IPS-20b (cell line): ENCODE data around the gene EFCAB5.
"Not testable (repeated sequence)": the region's sequence is repeated elsewhere in the genome, so short reads cannot be mapped to it uniquely, and the experiment has no call there.

ENCODE experiments used
- H3K27ac ChIP-seq: one replicate; pipeline ENCODE4 v1.5.1; 2013; ENCODE audit warnings: low read length
- H3K27me3 ChIP-seq: 2 replicates; pipeline ENCODE4 v1.6.1; 2013; ENCODE audit warnings: mild to moderate bottlenecking, low read length, inconsistent platforms; ENCODE audit not compliant: insufficient read depth
- H3K36me3 ChIP-seq: 2 replicates; pipeline ENCODE4 v1.6.1; 2013; ENCODE audit warnings: low read depth, mild to moderate bottlenecking, inconsistent platforms, low read length, moderate library complexity; ENCODE audit not compliant: insufficient read depth
- H3K4me1 ChIP-seq: 2 replicates; pipeline ENCODE4 v1.6.1; 2013; ENCODE audit warnings: mild to moderate bottlenecking, control low read depth, inconsistent platforms, low read length, moderate library complexity; ENCODE audit not compliant: insufficient read depth
- H3K4me3 ChIP-seq: 2 replicates; pipeline ENCODE4 v1.5.1; 2013; ENCODE audit warnings: mild to moderate bottlenecking, low read length, inconsistent platforms
- H3K9ac ChIP-seq: 2 replicates; pipeline ENCODE4 v1.6.1; 2013; ENCODE audit warnings: low read depth, mild to moderate bottlenecking, inconsistent platforms, low read length, moderate library complexity
- H3K9me3 ChIP-seq: 2 replicates; pipeline ENCODE4 v1.6.1; 2013; ENCODE audit warnings: mild to moderate bottlenecking, low read depth, low read length, inconsistent platforms; ENCODE audit not compliant: insufficient read depth

EFCAB5 gene

GRCh38 chr17:29941334-29941733, at the start of gene EFCAB5:
Gene EFCAB5, plus strand, starts transcription at chr17:29941634. Its CDS starts 163 bp downstream, at chr17:29941797.
- Histone ChIP-seq H3K9me3 (no peaks in the 10 kb centered on the region), H3K9ac (no peak within 1 kb of the TSS), H3K27ac (no peak within 1 kb of the TSS), H3K36me3 (no peaks in the 10 kb centered on the region), H3K4me3 (no peak within 1 kb of the TSS), H3K4me1 (no peaks in the 10 kb centered on the region), H3K27me3 (no peaks in the 10 kb centered on the region)

- Histone ChIP-seq H3K27me3 (no peaks in the 10 kb centered on the region), H3K27ac (no peak overlapping the region), H3K4me3 (no peak overlapping the region), H3K9me3 (no peaks in the 10 kb centered on the region), H3K9ac (no peak overlapping the region), H3K36me3 (no peaks in the 10 kb centered on the region), H3K4me1 (no peaks in the 10 kb centered on the region)
Observed at GRCh38 chr17:29892201-29892600, 49.2 kb upstream of the EFCAB5 start.

- H3K9me3 ChIP-seq, H3K4me3 ChIP-seq, H3K27ac ChIP-seq, H3K27me3 ChIP-seq, H3K9ac ChIP-seq, H3K36me3 ChIP-seq, H3K4me1 ChIP-seq: not testable (repeated sequence)
Observed at GRCh38 chr17:29897136-29897535, 44.3 kb upstream of the EFCAB5 start.

GRCh38 chr17:29903471-29903870, 38.0 kb upstream of the EFCAB5 start:
- H3K4me3 ChIP-seq: no peak overlapping the region
- H3K4me1 ChIP-seq: no peaks in the 10 kb centered on the region
- H3K36me3 ChIP-seq: no peaks in the 10 kb centered on the region
- no peak overlapping the region for H3K27ac ChIP-seq
- H3K9me3 ChIP-seq: peaks cover 11% of the 10 kb centered on the region
- no peaks in the 10 kb centered on the region for H3K27me3 ChIP-seq
- no peak overlapping the region for H3K9ac ChIP-seq

GRCh38 chr17:29905086-29905878, 36.2 kb upstream of the EFCAB5 start:
- H3K4me1 ChIP-seq: no peaks in the 10 kb centered on the region
- H3K9me3 ChIP-seq: peaks cover 11% of the 10 kb centered on the region
- H3K4me3 ChIP-seq: no peak overlapping the region
- no peaks in the 10 kb centered on the region for H3K36me3 ChIP-seq
- H3K27me3 ChIP-seq: no peaks in the 10 kb centered on the region
- no peak overlapping the region for H3K9ac ChIP-seq
- H3K27ac ChIP-seq: no peak overlapping the region

- Histone ChIP-seq H3K4me3 (no peak overlapping the region), H3K9ac (no peak overlapping the region), H3K4me1 (no peaks in the 10 kb centered on the region), H3K27ac (no peak overlapping the region), H3K27me3 (no peaks in the 10 kb centered on the region), H3K36me3 (no peaks in the 10 kb centered on the region), H3K9me3 (peaks cover 11% of the 10 kb centered on the region)
Observed at GRCh38 chr17:29905879-29906167, 35.6 kb upstream of the EFCAB5 start.

GRCh38 chr17:29906969-29907368, 34.5 kb upstream of the EFCAB5 start:
- no peak overlapping the region for H3K4me3 ChIP-seq
- no peaks in the 10 kb centered on the region for H3K4me1 ChIP-seq
- H3K9ac ChIP-seq: no peak overlapping the region
- no peak overlapping the region for H3K27ac ChIP-seq
- no peaks in the 10 kb centered on the region for H3K27me3 ChIP-seq
- peaks cover 11% of the 10 kb centered on the region for H3K9me3 ChIP-seq
- H3K36me3 ChIP-seq: no peaks in the 10 kb centered on the region

- Histone ChIP-seq H3K9ac (no peak overlapping the region), H3K27me3 (no peaks in the 10 kb centered on the region), H3K4me3 (no peak overlapping the region), H3K27ac (no peak overlapping the region), H3K9me3 (peaks cover 11% of the 10 kb centered on the region), H3K36me3 (no peaks in the 10 kb centered on the region), H3K4me1 (no peaks in the 10 kb centered on the region)
Observed at GRCh38 chr17:29909236-29910003, 32.0 kb upstream of the EFCAB5 start.

- H3K27ac ChIP-seq: no peak overlapping the region
- no peak overlapping the region for H3K4me3 ChIP-seq
- H3K36me3 ChIP-seq: no peaks in the 10 kb centered on the region
- H3K9me3 ChIP-seq: no peaks in the 10 kb centered on the region
- H3K9ac ChIP-seq: no peak overlapping the region
- no peaks in the 10 kb centered on the region for H3K4me1 ChIP-seq
- no peaks in the 10 kb centered on the region for H3K27me3 ChIP-seq
Observed at GRCh38 chr17:29911641-29912177, 29.7 kb upstream of the EFCAB5 start.

- no peak overlapping the region for H3K4me3 ChIP-seq
- H3K9ac ChIP-seq: no peak overlapping the region
Observed at GRCh38 chr17:29914819-29915537, 26.5 kb upstream of the EFCAB5 start.

GRCh38 chr17:29918016-29918415, 23.4 kb upstream of the EFCAB5 start:
- Histone ChIP-seq H3K9me3 (no peaks in the 10 kb centered on the region), H3K4me3 (no peak overlapping the region), H3K4me1 (no peaks in the 10 kb centered on the region), H3K9ac (no peak overlapping the region), H3K27me3 (no peaks in the 10 kb centered on the region), H3K36me3 (no peaks in the 10 kb centered on the region), H3K27ac (no peak overlapping the region)

More at GRCh38 chr17:29914819-29915537, 26.5 kb upstream of the EFCAB5 start:
- Histone ChIP-seq H3K4me1 (no peaks in the 10 kb centered on the region), H3K27ac (no peak overlapping the region), H3K36me3 (no peaks in the 10 kb centered on the region), H3K27me3 (no peaks in the 10 kb centered on the region), H3K9me3 (no peaks in the 10 kb centered on the region)
